GM19468 (cell line): ENCODE data around the gene ZNF629.

Source experiments
- ATAC-seq: cut with Tn5 transposase; IDR thresholded peaks from one replicate; pipeline ENCODE4 v1.9.1; 2021; ENCODE audit warnings: mild to moderate bottlenecking, moderate library complexity, moderate number of reproducible peaks; ENCODE audit not compliant: unreplicated experiment; ENCODE audit errors: extremely low read depth

ZNF629 gene

GRCh38 chr16:30786115-30786935 lies 680 bp downstream of the ZNF629 start:
- no peak for ATAC-seq

- no peak for ATAC-seq
These were observed 1.6 kb downstream of the ZNF629 start for GRCh38 chr16:30785126-30786106.

DNA sequence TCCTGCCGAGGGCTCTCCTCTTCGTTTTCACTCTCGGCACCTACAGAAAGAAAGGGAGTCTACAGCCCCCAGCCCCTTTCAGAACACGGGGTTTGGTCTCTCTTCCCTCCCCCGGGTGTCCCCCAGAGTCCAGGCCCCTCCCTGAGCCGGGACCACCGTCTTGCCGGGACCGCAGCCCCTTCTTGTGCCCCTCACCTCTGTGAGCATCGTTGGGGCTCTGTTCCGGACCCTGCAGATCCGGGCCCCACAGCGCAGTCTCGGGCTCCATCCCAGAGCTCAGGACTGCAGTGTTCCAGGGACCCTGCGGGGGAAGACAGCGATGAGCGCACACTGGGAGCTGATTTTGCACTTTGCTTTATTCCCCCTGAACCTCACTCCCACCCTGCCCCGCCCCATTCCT lies 2.8 kb downstream of the ZNF629 start:
- no peak for ATAC-seq

- ATAC-seq, result no peak
These were observed 3.5 kb downstream of the ZNF629 start for GRCh38 chr16:30783280-30784109.

DNA sequence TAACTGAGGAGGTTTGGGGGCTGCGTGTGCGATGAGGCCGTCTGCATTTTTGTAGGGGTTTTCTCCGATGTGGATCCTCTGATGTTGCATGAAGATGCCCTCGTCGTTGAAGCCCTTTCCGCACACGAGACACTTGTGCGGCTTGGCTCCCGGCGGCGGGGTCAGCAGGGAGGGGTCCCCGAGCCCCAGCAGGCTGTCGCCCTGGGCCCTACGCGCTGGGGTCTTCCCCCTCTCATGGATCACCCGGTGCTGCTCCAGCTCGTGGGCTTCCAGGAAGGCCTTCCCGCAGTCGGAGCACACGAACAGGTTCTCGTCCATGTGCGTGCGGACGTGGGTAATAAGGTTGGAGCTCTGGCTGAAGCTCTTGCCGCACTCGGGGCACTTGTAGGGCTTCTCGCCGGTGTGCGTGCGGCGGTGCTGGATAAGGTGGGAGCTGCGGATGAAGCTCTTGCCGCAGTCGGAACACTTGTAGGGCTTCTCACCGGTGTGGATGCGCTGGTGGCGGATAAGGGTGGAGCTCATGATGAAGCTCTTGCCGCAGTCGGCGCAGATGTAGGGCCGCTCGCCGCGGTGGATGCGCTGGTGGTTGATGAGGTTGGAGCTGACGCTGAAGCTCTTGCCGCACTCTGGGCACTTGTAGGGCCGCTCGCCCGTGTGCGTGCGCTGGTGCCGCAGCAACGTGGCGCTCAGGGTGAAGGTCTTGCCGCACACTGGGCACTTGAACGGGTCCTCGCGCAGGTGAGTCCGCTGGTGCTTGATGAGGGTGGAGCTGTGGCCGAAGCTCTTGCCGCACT lies 4.3 kb downstream of the ZNF629 start:
- ATAC-seq, result no peak

GRCh38 chr16:30780549-30780948 lies 6.5 kb downstream of the ZNF629 start:
- ATAC-seq, result no peak

- no peak for ATAC-seq
These were observed 7.0 kb downstream of the ZNF629 start for GRCh38 chr16:30780021-30780420.

GRCh38 chr16:30779596-30779995 lies 7.4 kb downstream of the ZNF629 start:
- ATAC-seq, result no peak

DNA sequence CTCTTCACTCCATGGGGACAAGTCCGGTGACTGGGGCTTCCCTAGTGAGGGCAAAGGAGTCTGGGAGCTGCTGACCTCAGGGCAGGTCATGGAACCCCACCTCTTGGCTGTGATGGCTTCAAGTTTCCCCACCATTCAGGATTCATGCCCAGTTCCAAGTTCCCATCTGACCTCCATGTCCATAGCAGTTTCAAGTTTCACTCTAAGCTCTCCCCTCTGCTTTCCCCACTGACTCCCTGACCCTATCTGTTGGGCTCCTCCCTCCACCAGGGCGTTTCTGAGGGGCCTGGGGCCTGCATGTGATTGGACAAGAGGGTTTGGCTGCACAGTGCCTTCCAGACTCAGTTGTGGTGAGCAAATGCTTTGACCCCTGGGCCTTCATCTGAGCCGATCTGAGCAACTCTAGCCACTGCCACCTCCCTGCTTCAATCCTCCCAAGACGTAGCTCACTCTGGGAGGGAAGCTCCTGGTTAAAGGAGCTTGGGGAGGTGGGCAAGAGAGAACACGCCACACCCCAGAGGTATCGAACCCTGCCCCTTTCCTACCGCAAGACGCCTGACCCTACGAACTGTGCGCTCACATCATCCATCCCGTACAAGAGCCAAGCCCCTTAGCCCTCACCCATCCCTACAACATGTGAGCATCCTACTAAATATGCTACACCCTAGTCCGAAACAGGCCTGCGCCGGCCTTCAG lies 8.3 kb downstream of the ZNF629 start:
- no peak for ATAC-seq

DNA sequence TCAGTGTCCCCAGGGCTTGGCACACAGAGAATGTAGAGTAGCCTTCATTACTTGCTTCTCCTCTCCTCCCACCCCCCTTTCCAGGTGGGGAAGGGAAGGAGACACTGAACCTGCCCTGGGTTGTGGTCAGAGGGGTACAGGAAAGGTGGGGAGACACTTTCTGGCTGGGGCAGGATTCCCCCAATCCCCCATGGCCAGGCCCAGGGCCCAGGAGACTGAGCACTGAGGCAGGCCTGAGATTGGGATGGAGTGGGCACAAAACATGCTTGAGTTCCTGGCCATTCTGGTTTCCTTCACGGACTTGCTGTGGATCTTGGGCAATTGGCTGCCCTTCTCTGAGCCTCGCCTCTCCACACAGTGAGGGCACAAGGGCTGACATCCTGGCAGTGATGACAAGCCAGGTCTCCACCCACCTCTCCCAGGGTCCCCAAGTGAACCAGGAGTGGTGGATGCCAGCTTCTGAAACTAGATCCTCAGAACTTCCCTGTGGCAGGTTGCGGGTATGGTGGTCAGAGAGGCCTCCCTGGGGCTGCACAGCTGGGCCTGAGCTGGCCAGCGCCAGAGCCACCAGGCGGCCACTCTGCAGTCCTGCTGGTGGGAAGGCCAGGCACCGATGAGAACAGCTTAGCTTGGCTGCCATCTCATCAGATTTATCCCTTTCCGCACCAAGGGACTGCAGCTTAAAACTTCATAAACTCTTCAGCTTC lies 9.3 kb downstream of the ZNF629 start:
- no peak for ATAC-seq

DNA sequence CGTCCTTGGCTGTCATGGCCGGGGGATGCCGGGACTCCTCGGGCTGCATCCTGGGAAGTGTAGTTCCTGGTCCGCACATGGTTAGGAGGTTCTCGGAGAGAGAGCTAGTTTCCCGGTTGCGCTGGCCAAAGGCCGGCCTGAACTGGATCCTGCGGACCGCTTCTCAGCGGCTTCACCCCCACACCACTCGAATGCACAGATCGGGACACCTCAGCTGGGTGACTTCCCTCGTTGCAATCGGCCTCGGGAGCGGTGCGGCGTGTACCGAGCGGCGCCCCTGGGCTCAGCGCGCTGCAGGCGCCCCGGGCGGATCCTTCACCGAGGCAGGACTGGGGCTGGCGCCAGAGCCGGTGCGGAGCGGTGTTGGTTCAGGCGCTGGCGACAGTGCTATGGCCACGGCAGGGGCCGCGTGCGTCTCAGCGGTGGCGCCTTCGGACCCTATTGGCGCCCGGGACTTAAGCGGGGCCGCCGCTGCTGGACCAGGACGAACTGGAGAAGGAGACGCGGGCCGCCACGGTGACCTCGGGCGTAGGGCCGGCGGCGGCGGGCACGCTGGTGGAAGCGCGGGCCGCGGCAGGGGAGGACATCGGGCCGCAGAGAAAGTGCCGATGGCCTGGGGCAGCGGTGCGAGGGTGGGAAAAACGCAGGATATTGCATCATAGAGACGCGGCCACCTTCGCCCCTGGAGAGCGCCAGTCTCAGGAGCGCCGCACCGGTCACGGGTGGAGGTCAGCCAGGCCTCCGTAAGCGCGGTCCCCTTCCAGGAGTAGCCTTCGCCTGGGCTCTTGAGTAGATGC lies 11.4 kb downstream of the ZNF629 start:
- ATAC-seq, result peak; percentile 34

DNA sequence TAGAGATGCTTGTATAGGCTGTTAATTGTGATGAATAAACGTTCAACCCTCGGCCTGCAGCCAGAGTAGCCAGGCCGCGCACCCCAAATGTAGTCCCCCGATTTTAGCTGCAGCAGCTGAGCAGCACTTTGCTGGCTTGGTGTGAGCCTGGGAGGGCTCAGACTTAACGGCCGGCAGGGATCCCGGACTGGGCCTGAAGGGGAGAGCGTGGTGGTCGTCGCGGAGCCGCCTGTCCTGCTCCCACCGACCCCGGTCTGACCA lies 11.9 kb downstream of the ZNF629 start:
- ATAC-seq, result no peak

- ATAC-seq, result no peak
These were observed 12.5 kb downstream of the ZNF629 start for GRCh38 chr16:30774367-30775130.

GRCh38 chr16:30773826-30774225 lies 13.2 kb downstream of the ZNF629 start:
- no peak for ATAC-seq

DNA sequence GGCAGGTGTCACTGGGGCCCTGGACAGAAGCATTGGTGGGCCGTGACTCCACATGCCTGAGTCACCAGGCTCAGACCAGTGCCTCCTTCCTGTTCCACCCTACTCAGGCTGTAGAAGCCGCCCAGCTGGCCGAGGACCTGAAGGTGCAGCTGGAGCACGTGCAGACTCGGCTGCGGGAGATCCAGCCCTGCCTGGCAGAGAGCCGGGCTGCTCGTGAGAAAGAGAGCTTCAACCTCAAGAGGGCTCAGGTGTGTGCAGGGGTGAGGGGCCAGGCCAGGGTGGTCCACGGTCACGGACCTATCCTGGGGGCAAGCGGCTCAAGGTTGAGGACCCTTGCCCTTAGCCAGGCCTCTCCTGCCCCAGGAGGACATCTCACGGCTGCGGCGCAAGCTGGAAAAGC lies 15.3 kb downstream of the ZNF629 start:
- ATAC-seq, result no peak

DNA sequence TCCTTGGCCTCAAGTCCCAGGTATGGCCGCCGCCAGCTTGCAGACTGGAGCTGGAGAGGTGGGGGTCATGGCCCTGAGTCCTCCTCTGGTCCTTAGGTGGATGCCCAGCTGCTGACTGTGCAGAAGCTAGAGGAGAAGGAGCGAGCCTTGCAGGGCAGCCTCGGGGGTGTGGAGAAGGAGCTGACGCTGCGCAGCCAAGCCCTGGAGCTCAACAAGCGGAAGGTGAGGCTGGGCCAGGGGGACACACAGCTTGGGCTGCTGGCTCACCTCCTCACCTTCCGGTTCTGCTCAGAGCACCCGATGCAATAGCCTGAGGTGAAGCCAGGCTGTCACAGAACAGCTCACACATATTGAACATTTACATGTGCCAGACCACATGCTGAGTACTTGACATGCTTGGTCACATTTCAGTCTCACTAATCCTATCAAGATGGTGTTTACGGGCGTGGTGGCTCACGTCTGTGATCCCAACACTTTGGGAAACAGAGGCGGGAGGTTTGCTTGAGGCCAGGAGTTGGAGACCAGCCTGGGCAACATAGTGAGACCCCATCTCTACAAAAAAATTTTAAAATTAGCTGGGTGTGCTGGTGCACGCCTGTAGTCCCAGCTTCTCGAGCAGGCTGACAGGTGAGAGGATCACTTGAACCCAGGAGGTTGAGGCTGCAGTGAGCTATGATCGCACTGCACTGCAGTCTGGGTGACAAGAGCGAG lies 17.5 kb downstream of the ZNF629 start:
- no peak for ATAC-seq
